ENCODE data around the gene OR6C6.

- TF ChIP-seq CTCF (IDR thresholded peaks at IDR 0.05) (no peak), POLR2AphosphoS5 (IDR thresholded peaks at IDR 0.05; ENCODE audit: low read depth, low read length) (no peak), REST (IDR thresholded peaks at IDR 0.05; ENCODE audit: insufficient read depth in 1 of 2, low read depth in 2 of 2, low read length in 1 of 2) (no peak), SIN3A (IDR thresholded peaks at IDR 0.05; ENCODE audit: borderline replicate concordance, insufficient read depth, low read depth, low read length) (no peak), TCF7L2 (IDR thresholded peaks at IDR 0.05; ENCODE audit: low read depth, low read length) (no peak)
These were observed 38.1 kb downstream of the OR6C6 start for GRCh38 chr12:55258303-55258702.
